Upper lobe of left lung (tissue), 4 donors: Measurements from ENCODE around the gene TUBB3.

Experiments
- CTCF ChIP-seq, 6 experiments: fragments of 450-650 bp in 4 of 6; fragments of 200-600 bp in 2 of 6; sonication (generic) in 2 of 6; IDR thresholded peaks; one replicate each; pipeline ENCODE4 v1.5.1; 2016 to 2019; ENCODE audit warnings: antibody characterized with exemption in 6 of 6
- EP300 ChIP-seq, 4 donors: sonication (generic); formaldehyde crosslinking; IDR thresholded peaks; one replicate each; pipeline ENCODE4 v1.5.1; 2017; ENCODE audit warnings: antibody characterized with exemption in 4 of 4, control low read depth in 2 of 4
- POLR2A ChIP-seq, 4 donors: fragments of 450-650 bp; IDR thresholded peaks; one replicate each; pipeline ENCODE4 v1.5.1; 2016 to 2017; ENCODE audit warnings: antibody characterized with exemption in 4 of 4, mild to moderate bottlenecking in 2 of 4
- POLR2AphosphoS5 ChIP-seq, 2 donors: sonication (generic); formaldehyde crosslinking; IDR thresholded peaks; one replicate each; pipeline ENCODE4 v1.5.1; 2017; ENCODE audit warnings: antibody characterized with exemption in 2 of 2

- TF ChIP-seq POLR2AphosphoS5 (IDR thresholded peaks at IDR 0.05) (no peak), POLR2A (IDR thresholded peaks at IDR 0.05) (no peak), CTCF (IDR thresholded peaks at IDR 0.05) (no peak), EP300 (IDR thresholded peaks at IDR 0.05) (no peak)
Observed at GRCh38 chr16:89985219-89985618, 62.1 kb downstream of the TUBB3 start.
